Sigmoid colon (tissue), 7 donors: ENCODE results near the gene XYLT2. TPM values are rescaled to one million over a fixed set of nuclear protein-coding genes. Genes with fewer than 3 reads are reported as not detected.

Source experiments
- DNase-seq: peaks from one replicate; pipeline ENCODE4 v3.0.0-alpha.2; 2019
- H3K27ac ChIP-seq, 4 donors: fragments of 200-600 bp; sonication (generic); one replicate each; pipeline ENCODE4 v1.5.1; 2016 to 2019; ENCODE audit warnings: mild to moderate bottlenecking in 1 of 4
- H3K27me3 ChIP-seq, 3 donors: fragments of 200-600 bp; sonication (generic); one replicate each; pipeline ENCODE4 v1.5.1; 2019; ENCODE audit warnings: mild to moderate bottlenecking in 1 of 3
- H3K36me3 ChIP-seq, 4 donors: fragments of 200-600 bp; sonication (generic); one replicate each; pipeline ENCODE4 v1.5.1; 2016 to 2019
- H3K4me1 ChIP-seq, 4 donors: fragments of 200-600 bp; sonication (generic); one replicate each; pipeline ENCODE4 v1.5.1; 2017 to 2019
- H3K4me3 ChIP-seq, 4 donors: fragments of 200-600 bp; sonication (generic); one replicate each; pipeline ENCODE4 v1.5.1; 2017 to 2019; ENCODE audit warnings: mild to moderate bottlenecking in 2 of 4, moderate library complexity in 1 of 4
- H3K9me3 ChIP-seq, 4 donors: fragments of 200-600 bp in 3 of 4; sonication (generic) in 3 of 4; one replicate each; pipeline versions ENCODE4 v1.5.1 to v1.6.1; 2013 to 2019
- EP300 ChIP-seq, 4 donors: sonication (generic); formaldehyde crosslinking; IDR thresholded peaks; one replicate each; pipeline ENCODE4 v1.6.1; 2017; ENCODE audit warnings: antibody characterized with exemption in 4 of 4
- POLR2A ChIP-seq, 2 donors: fragments of 450-650 bp; IDR thresholded peaks; one replicate each; pipeline ENCODE4 v1.6.1; 2016; ENCODE audit warnings: antibody characterized with exemption in 2 of 2, mild to moderate bottlenecking in 2 of 2, moderate library complexity in 2 of 2
- POLR2AphosphoS5 ChIP-seq, 4 donors: sonication (generic); formaldehyde crosslinking; IDR thresholded peaks; one replicate each; pipeline ENCODE4 v1.6.1; 2017; ENCODE audit warnings: antibody characterized with exemption in 4 of 4
- WGBS, 2 donors: extraction: QIAGEN DNeasy Blood & Tissue Kit; methylation state at CpG; one replicate each; pipeline ENCODE4 v1.1.7; 2013; 5-methylcytosine and 5-hydroxymethylcytosine counted together
- intact Hi-C: fragments of 100-400 bp; cut with DNase I; formaldehyde crosslinking; loops from one replicate; pipeline ENCODE4 v1.15.1; 2023
- polyA plus RNA-seq, 3 donors: library from polyadenylated mRNA; stranded (reverse); fragments of 200-250 nt; gene quantifications; one replicate each; pipeline ENCODE4 v1.2.3, GENCODE V29; 2013
- total RNA-seq, 4 donors: library from RNA; depleted of rRNA; stranded (reverse); fragments of >200 nt; gene quantifications; one replicate each; pipeline ENCODE4 v1.1.0, GENCODE V29; 2016
- TF ChIP-seq, protein P1 (sequence below), 4 experiments: fragments of 450-650 bp in 3 of 4; fragments of 200-600 bp in 1 of 4; IDR thresholded peaks; one replicate each; pipeline ENCODE4 v1.5.1; 2016 to 2019; ENCODE audit warnings: antibody characterized with exemption in 4 of 4, mild to moderate bottlenecking in 3 of 4, moderate library complexity in 2 of 4
- donor health status: healthy with polysubstance abuse.
- donor health status: Bipolar disorder and iron deficiency.
- donor health status: healthy.

Gene XYLT2
- total and polyA plus RNA-seq, 7 donors = 1.8 to 27.4 (median 16.2) TPM

DNA sequence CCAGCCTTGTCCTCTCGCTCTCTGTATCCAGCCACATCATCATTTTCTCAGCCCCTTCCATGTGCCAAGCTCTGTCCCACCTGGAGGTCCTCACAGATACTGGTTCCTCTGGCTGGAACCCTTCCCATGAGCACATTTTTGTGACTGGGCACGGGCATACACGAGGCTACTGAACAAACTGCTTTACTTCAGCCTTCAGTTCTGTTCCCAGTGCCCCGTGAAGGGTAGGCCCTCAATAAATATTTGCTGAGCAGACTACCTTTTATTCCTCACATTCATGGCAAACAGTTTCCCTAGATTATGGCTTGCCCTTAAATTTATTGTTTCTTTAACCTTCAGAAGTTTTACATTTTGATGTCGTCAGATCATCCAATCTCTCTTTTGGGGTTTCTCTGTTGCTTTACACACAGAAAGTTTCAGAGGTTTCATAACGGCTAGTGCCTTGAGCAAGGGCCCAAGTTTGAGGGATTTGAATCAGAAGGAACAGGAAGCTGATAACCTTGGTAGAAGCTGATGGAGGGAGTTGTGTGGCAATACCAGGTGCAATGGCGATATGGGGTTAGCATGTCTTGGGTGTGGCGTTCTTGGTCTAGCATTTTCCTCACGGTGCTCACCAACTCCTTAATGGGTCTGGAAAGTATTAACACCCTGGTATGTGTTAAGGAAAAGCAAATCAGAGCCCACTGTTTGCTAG is 43.9 kb upstream of the XYLT2 start:
- H3K4me1 ChIP-seq = peaks cover 0 to 17% (median 13%) of the 10 kb centered on the region in 4 donors
- H3K9me3 ChIP-seq = no peaks in the 10 kb centered on the region
- no peak for TF ChIP-seq EP300 (IDR thresholded peaks at IDR 0.05)
- no peak for TF ChIP-seq POLR2A (IDR thresholded peaks at IDR 0.05)
- TF ChIP-seq, protein P1, sequence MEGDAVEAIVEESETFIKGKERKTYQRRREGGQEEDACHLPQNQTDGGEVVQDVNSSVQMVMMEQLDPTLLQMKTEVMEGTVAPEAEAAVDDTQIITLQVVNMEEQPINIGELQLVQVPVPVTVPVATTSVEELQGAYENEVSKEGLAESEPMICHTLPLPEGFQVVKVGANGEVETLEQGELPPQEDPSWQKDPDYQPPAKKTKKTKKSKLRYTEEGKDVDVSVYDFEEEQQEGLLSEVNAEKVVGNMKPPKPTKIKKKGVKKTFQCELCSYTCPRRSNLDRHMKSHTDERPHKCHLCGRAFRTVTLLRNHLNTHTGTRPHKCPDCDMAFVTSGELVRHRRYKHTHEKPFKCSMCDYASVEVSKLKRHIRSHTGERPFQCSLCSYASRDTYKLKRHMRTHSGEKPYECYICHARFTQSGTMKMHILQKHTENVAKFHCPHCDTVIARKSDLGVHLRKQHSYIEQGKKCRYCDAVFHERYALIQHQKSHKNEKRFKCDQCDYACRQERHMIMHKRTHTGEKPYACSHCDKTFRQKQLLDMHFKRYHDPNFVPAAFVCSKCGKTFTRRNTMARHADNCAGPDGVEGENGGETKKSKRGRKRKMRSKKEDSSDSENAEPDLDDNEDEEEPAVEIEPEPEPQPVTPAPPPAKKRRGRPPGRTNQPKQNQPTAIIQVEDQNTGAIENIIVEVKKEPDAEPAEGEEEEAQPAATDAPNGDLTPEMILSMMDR (IDR thresholded peaks at IDR 0.05) = no peak
- no peak for TF ChIP-seq POLR2AphosphoS5 (IDR thresholded peaks at IDR 0.05)
- no peak overlapping the region for H3K4me3 ChIP-seq
- intact Hi-C loops = loop anchor here (10.0 kb wide), 1 partner anchor 277 kb away; no protein-coding TSS in a partner anchor
- DNase-seq = no peak
- WGBS, 2 donors = 31 to 70% methylated on average over 9 of the region's 9 CpGs
- no peak overlapping the region for H3K27ac ChIP-seq
- no peaks in the 10 kb centered on the region for H3K36me3 ChIP-seq
- H3K27me3 ChIP-seq = no peaks in the 10 kb centered on the region

DNA sequence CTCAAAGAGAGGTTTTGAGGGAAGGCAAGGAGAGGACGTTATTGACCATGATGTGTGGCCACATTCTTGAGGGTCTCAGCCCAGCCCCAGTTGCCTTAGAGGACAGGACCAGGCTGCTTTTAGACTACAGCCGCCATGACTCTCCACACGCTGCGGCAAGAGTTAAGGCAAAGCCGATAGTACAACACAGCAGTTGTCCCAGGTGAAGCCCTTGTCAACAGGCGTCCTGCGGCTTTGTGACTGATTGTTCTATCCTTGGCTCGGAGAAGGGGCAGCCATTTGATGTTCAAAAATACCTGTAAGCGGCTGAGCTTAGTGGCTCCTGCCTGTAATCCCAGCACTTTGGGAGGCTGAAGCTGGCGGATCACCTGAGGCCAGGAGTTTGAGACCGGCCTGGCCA is 42.9 kb upstream of the XYLT2 start:
- Histone ChIP-seq H3K9me3 (no peaks in the 10 kb centered on the region), H3K27me3 (no peaks in the 10 kb centered on the region), H3K4me1 (peaks cover 0 to 13% (median 11%) of the 10 kb centered on the region in 4 donors), H3K27ac (no peak overlapping the region), H3K4me3 (no peak overlapping the region), H3K36me3 (no peaks in the 10 kb centered on the region)
- TF ChIP-seq, protein P1 (IDR thresholded peaks at IDR 0.05) = no peak
- TF ChIP-seq POLR2AphosphoS5 (IDR thresholded peaks at IDR 0.05) (no peak), POLR2A (IDR thresholded peaks at IDR 0.05) (no peak), EP300 (IDR thresholded peaks at IDR 0.05) (no peak)
- DNase-seq = no peak
- intact Hi-C loops = loop anchor here (10.0 kb wide), 1 partner anchor 278 kb away; no protein-coding TSS in a partner anchor
- 96 to 97% methylated on average over 11 of the region's 11 CpGs for WGBS, 2 donors

- Histone ChIP-seq H3K4me3 (no peak overlapping the region), H3K9me3 (no peaks in the 10 kb centered on the region), H3K36me3 (no peaks in the 10 kb centered on the region), H3K4me1 (peaks cover 0 to 13% (median 11%) of the 10 kb centered on the region in 4 donors), H3K27me3 (no peaks in the 10 kb centered on the region), H3K27ac (no peak overlapping the region)
- TF ChIP-seq POLR2A (IDR thresholded peaks at IDR 0.05) (no peak), EP300 (IDR thresholded peaks at IDR 0.05) (no peak), POLR2AphosphoS5 (IDR thresholded peaks at IDR 0.05) (no peak)
- TF ChIP-seq, protein P1 (IDR thresholded peaks at IDR 0.05) = no peak
- 55 to 83% methylated on average over 4 of the region's 4 CpGs for WGBS, 2 donors
- intact Hi-C loops = loop anchor here (10.0 kb wide), 1 partner anchor 279 kb away; no protein-coding TSS in a partner anchor
- DNase-seq = no peak
Measured at GRCh38 chr17:50303596-50303995, 42.3 kb upstream of the XYLT2 start.

- Histone ChIP-seq H3K27me3 (peaks cover 0 to 3% (median 0%) of the 10 kb centered on the region in 3 donors), H3K4me3 (no peak overlapping the region), H3K4me1 (peaks cover 0 to 13% (median 11%) of the 10 kb centered on the region in 4 donors), H3K27ac (peak overlapping the region in 2 of 4 donors; percentile 8 to 25), H3K9me3 (no peaks in the 10 kb centered on the region), H3K36me3 (no peaks in the 10 kb centered on the region)
- TF ChIP-seq EP300 (IDR thresholded peaks at IDR 0.05) (no peak), POLR2AphosphoS5 (IDR thresholded peaks at IDR 0.05) (no peak), POLR2A (IDR thresholded peaks at IDR 0.05) (no peak)
- TF ChIP-seq, protein P1 (IDR thresholded peaks at IDR 0.05) = no peak
- no peak for DNase-seq
- WGBS, 2 donors = 64% methylated on average over 7 of the region's 7 CpGs
- intact Hi-C loops = loop anchor here (10.0 kb wide), 1 partner anchor 280 kb away; no protein-coding TSS in a partner anchor
Measured at GRCh38 chr17:50304781-50305404, 41.0 kb upstream of the XYLT2 start.
